HG03354 (cell line): ENCODE data around the gene TUBG2.

Source experiments
- ATAC-seq: cut with Tn5 transposase; IDR thresholded peaks from one replicate; pipeline ENCODE4 v1.9.1; 2021; ENCODE audit warnings: mild to moderate bottlenecking; ENCODE audit not compliant: unreplicated experiment, poor library complexity, severe bottlenecking

TUBG2 gene

DNA sequence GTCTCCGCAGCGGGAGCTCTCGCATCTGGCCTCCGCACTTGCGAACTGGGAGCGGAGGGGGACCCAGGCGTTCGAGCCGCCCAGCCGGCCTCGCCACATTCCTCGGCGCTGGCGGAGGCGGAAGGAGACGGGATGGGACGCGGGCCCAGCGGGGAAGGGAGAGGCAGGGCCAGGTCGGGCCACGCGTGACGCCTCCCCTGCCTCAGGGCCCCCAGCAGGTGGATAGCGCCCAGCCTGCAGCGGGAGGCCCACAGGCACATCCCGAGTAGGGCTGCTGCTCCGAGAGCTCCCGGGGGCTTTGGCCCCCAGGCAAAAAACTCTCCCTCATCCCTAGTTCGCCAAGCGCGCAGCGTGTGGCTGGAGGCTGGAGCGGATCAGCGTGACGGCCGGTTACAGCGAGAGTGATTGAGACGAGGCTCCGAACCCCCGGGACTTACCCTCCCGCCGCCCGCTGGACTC, 16.9 kb downstream of the TUBG2 start:
- no peak for ATAC-seq

DNA sequence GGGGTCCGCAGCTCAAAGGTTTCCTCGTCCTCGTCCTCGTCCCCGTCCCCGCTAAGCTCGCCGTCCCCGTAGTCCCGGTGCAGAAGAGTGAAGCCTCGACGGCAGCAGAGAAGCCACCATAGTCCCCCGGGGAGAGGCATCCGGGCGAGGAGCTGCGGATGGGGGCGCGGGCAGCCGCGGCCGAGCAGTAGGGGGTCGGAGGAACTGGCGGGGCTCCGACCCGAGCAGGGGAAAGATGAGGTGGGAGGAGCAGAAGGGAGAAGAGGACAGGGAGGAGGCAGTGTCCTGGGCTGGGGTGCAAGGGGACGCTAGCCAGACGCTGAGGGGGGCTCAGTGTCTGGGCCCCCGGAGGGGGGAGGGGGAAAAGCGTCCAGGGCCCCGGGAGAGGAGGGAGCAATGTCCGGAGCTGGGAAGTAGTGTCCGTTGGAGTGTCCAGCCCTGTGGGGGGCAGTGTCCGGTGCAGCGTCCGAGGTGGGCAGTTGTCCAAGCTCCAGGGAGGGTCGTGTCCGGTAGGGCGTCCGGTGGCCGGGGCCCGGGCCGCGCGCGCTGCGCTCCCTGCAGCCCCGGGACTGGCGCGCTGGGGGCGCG, 17.4 kb downstream of the TUBG2 start, which contains the start of gene PLEKHH3:
Gene PLEKHH3 (minus strand): TSS at position 571 of the 588 bp plus-strand sequence. CDS start 431 bp downstream, at position 140.
- no peak for ATAC-seq

DNA sequence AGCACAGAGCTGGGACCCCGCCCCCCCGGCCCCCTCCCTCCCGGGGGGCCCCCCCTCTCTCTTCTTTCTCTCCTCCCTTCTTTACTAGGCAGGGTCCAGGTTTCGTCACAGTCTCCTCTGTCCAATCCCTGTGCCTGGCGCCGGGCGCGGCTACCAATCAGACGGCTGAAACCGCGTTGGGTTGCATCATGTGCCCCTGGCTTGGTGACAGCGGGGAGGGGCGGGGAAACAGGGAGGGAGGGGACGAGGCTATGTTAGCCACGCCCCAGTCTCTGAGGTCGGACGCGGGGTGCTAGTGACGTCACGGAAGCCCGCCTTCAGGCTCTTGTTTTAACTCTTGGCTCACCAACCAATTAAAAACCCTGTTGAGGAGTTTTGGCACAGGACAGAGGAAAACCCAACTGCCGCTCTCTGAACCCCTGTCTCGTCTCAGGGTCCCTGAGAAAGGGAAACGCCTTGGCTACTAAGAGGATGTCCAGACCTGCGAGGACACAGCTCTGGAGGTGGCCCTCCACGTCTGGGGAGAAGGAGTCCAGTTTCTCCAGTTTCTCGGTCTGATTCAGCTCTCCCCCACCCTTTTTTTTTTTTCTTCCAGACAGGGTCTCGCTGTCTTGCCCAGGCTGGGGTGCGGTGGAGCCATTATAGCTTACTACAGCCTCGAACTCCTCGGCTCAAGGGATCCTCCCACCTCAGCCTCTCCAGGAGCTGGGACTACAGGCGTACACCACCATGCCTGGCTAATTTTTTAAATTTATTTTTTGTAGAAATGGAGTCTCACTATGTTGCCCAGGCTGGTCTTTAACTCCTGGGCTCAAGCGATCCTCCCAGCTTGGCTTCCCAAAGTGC, 18.2 kb downstream of the TUBG2 start:
- peak; percentile 67 for ATAC-seq

DNA sequence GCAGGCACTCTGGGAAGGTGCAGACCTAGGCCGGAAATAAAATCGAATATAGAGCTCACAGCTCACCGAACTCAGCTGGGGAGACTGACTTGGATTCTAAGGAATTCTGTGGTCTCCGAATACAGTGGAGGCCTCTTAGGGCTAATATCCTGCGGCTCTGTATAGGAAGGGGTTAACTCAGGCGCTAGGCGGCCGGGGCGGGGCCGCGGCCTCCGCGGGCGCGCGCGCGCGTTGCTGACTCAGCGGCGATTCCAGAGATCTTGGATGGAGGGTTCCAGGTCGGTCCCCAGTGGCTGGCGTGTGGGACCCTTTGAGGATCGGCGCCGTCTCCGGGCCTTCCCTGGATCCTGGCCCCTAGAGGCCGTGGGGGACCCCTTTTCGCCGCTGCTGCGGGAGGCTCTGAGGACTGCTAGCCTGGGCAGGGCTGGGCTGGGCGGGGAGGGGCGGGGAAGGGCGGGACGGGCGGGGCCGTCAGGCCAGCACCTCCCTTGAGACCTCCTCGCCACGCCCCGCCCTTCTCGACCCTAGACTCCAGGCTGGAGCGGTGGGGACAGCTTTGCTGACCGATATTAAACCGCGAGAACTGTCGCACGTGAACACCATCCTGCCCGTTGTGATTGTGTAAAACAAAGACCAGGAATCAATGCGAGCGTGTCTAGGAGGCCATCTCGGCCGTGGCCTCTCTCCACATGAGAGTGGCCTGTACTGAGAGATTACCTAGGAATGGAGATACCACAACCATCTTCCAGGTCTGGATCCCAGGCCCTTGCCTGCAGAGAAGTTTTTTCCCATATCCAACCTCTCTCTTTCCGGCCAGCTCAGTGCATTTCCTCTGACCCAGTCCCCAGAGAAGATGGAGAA, 19.1 kb downstream of the TUBG2 start:
- ATAC-seq = peak; percentile 22

DNA sequence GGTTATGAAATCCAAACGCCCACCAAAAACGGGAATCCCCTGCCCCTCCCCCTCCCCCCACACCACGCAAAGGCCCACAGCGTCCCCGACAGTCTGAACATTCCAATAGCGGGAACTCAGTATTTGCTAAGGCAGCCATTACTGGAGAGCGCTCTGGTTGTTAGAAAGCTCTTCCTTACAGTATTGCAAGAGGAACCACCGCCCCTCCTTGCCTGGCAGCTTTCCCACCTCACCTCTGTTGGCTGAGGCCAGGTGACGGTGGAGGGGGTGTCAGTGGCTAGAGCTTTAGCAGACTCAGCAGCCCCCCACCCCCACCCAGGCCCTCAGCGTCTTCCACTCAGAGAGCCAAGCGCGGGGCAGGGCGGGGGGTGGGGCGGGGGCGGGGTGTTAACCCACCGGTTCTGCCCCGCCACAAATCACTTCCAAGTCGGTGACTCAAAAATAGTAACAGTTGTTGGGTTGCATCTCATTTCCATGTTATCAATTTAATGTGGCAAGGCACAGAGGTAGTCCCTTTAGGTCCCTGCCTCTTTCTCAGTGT, 19.9 kb downstream of the TUBG2 start:
- ATAC-seq = no peak

DNA sequence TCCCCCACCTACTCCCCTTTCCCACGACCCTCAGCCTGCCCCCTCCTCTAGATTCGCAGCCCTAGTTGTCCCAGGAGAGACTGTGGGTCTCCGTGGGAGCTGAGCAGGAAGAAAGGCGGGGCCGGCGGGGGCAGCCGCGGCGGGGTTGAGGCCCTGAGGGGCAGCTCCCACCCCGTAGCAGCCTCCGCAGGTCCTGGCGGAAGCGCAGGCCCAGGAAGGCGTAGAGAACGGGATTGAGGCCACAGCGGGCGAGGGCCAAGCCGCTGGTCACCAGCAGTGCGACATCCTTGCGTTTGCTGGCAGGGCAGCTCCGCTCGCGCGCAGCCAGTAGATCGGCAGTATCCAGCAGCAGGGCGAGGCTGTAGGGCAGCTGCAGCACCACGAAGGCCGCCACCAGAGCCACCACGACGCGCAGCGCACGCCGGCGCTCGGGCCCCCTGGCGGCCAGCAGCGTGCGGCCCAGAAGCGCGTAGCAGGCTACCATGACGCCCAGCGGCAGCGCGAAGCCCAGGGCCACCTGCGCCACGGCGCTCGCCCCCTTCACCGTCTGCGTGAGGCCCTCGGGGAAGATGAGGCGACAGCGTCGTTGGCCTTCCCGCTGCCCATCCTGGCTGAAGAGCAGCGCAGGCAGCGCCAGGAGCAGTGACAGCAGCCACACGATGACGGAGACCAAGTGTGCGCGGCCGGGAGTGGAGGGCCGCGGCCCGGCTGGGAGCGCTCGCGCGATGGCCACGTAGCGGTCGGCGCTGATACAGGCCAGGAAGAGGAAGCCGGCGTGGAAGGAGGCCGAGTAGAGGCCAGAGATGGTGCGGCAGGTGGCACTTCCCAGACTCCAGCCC, 20.6 kb downstream of the TUBG2 start:
- ATAC-seq = peak; percentile 21

DNA sequence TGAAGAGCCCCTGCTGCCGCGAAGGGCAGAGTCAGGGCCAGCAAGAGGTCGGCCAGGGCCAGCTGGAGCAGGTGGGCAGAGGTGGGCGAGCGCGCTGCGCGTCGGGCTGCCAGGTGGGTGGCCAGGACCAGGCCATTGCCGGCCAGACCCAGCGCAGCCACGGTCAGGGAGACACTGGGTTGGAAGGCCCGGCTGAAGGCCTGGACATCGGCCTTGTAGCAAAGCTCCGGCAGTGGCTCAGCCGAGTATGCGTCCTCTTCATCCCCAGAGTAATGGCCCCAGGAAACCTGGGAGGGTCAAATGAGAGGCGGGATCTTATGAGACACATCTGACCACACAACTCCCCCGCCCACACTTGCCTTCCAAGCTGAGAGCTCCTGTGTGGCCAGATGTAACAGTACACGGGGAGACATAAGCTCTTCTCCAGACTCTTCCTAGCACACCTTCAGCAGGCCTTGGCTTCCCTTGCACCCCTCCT, 21.3 kb downstream of the TUBG2 start:
- ATAC-seq = no peak

DNA sequence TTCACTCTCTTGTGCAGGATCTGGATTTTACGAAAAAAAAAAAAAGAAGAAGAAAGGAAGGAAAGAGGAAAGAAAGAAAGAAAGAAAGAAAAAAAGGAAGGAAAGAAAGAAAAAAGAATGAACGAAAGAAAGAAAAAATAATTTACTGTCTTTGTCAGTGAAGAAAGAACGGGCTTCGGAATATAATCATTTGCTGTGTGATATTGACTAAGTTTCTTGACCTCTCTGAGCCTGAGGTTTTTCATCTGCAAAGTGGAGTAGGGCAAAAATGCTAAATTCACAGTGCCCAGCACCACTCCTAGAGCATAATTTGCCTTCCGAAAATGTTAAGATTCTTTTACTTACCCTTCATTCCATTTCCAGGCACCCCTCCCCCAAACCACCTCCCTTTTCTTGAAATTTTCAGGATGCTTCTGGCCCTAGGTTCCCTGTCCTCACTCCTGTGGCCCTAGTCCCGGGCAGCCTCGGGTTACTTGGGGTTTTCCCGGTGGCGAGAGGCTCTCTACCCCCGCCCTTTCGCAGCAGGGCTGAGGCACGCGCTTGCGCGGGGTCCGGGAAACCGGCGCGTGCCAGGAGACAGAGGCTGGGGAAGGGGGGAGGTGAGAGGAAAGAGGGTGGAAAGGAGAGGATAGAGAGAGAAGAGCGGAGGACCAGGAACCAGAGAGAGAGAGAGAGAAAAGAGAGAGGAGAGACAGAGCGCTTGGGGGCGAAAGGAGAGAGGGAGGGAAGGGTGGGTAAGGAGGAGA, 23.1 kb downstream of the TUBG2 start, which contains the start of gene CNTNAP1:
Gene CNTNAP1 (plus strand): TSS at position 556 of the 746 bp plus-strand sequence. CDS start 299 bp downstream, outside the sequence.
- ATAC-seq = no peak

DNA sequence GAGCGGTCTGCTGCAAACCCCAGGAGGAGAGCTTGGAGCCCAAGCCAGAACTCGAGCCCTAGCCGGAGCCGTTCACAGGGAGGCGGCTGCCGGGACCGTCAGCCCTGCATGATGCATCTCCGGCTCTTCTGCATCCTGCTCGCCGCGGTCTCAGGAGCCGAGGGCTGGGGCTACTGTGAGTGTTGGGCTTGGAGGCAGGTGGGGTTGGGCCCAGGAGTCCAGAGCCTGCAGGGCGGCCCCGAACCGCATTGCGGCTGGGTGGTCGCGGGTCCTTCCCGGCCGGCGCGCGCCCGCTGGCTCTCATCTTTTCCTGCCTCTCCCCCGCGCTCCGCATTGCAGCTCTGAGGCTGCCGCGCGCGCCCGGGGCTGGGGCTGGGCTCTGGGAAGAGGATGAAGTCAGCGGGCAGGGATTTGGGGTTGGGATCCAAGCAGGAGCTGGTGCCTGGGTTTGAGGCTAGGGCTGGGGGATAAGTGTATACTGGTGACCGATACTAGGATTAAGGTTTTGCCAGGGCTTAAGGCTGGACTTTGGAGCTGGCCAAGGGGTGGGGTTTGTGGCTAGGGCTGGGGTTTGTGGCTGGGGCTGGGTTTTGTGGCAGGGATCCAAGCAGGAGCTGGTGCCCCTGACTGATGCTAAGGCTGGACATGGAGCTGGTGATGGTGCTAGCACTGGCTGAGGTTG, 23.8 kb downstream of the TUBG2 start:
- no peak for ATAC-seq

DNA sequence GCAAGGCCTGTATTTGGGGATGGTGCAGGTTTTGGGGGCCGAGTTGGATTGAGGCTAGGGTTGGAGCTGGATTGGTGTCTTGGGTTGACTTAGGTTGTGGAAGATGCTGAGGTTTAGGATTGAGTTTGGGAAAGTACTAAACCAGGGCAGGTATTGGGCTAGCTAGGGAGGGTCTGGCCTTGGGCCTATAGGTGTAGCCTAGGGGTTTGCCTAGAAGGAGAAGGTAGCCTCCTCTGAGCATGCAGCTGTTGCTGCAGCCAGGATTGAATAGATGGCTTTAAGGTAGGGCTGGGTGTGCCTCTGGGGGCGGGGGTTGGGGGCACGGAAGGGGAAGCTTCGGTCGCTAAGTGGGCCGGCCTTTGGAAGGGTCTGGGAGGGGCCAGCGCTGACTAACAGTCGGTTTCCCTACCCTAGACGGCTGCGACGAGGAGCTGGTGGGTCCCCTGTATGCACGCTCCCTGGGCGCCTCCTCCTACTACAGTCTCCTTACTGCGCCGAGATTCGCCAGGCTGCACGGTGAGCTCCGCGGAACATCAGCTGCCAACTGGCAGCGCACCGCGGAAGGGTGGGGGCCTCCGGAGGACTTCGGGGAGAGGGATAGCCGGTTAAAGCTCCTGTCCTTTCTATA, 24.4 kb downstream of the TUBG2 start:
- ATAC-seq = no peak

DNA sequence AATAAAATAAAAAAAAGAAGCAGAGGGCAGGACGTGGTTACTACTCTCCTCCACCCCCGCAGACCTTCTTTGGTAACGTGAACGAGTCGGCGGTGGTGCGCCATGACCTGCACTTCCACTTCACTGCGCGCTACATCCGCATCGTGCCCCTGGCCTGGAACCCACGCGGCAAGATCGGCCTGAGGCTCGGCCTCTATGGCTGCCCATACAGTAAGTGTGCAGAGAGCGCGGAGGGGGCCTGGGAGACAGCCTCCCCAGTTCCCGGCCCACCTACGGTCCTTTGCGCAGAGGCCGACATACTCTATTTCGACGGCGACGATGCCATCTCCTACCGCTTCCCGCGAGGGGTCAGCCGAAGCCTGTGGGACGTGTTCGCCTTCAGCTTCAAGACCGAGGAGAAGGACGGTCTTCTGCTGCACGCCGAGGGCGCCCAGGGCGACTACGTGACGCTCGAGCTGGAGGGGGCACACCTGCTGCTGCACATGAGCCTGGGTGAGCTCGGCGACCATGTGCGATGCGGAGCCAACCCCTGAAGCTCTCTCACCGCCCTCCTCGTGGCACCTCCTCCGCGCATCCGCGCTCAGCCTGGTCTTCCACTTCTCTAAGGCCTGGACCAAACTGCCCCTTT, 26.0 kb downstream of the TUBG2 start:
- no peak for ATAC-seq

DNA sequence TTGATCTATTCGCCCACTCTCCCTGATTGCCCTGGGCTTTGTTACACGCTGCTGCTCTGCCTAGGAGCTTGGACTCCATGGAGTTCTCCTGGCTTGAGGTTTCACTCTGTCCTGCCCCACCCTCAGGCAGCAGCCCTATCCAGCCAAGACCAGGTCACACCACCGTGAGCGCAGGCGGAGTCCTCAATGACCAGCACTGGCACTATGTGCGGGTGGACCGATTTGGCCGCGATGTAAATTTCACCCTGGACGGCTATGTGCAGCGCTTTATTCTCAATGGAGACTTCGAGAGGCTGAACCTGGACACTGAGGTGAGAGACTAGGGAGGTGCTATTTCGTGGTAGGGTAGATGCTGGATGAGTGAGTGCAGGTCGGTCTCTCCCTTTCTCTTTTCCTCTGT, 26.7 kb downstream of the TUBG2 start:
- no peak for ATAC-seq

DNA sequence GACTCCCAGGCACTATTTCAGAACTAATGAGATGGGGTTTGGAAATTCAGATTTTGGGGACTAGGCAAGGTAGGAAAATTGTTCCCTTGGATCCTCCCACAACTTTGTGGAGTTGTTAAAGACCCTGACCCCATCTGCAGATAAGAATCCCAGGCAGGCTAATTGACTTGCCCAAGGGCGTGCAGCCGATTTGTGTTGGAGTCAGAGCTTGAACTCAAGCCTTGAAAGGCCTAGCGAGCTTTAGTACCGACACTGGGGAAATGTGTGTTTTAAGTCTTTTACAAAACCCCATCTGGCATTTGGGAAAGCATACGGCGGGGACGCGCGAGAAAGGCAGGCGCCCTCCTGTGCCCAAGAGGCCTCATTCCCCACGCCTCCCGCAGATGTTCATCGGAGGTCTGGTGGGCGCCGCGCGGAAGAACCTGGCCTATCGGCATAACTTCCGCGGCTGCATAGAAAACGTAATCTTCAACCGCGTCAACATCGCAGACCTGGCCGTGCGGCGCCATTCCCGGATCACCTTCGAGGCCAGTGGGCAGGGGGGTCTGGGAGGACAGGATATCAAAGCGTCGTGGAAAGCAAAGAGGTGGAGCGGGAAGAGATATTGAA, 27.5 kb downstream of the TUBG2 start:
- ATAC-seq = no peak

DNA sequence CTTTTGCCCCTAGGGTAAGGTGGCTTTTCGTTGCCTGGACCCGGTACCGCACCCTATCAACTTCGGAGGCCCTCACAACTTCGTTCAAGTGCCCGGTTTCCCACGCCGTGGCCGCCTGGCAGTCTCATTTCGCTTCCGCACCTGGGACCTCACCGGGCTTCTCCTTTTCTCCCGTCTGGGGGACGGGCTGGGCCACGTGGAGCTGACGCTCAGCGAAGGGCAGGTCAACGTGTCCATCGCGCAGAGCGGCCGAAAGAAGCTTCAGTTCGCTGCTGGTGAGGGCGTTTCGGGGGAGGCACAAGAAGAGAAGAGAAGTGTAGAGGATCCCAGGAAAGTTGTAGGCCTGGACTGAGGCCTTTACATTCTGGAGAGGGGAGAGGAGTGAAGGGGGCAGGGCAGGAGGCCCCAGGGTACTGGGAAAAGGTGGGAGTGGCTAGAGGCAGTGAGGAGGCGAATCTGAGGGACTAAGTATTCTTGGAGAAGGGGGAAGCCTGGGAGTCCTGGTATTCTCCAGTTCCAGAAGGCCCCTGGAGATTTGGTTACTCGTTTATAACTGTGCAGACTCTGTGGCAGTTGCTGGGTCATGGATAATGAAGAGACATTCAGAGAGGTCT, 28.7 kb downstream of the TUBG2 start:
- no peak for ATAC-seq

DNA sequence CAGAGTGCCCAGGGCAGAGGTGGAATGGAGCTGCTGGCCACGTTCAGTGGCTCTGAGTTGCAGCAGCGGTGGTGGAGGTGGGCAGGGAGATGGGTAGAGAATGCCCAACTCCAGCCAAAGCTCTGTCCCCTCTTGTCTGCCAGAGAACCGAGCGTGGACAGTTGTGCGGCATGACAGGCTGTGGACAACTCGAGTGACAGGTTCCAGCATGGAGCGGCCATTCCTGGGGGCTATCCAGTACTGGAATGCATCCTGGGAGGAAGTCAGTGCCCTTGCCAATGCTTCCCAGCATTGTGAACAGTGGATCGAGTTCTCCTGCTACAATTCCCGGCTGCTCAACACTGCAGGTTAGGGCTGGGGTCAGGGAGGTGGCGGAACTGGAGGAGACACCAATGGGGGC, 31.5 kb downstream of the TUBG2 start:
- ATAC-seq = no peak

DNA sequence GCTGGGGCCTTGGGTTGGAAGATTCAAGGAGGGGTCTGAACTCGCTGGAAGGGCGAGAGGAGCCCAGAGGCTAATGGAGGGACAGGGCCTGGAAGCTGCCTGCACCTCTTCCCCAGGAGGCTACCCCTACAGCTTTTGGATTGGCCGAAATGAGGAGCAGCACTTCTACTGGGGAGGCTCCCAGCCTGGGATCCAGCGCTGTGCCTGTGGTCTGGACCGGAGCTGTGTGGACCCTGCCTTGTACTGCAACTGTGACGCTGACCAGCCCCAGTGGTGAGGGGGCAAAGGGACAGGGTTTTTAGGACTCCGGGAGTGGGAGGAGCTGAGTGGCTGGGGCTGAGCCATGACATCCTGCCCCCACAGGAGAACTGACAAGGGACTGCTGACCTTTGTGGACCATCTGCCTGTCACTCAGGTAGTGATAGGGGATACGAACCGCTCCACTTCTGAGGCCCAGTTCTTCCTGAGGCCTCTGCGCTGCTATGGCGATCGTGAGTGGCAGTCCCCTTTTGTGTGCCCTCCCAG, 32.0 kb downstream of the TUBG2 start:
- ATAC-seq = no peak
